Endothelial cell of umbilical vein (primary cell): ENCODE measurements around the gene MYO1B.

Experiments
- CTCF ChIP-seq, 2 donors: IDR thresholded peaks; 1 replicate in 1 of 2; 2 replicates in 1 of 2; pipeline ENCODE4 v1.5.1; 2011; ENCODE audit warnings: low read length in 2 of 2, mild to moderate bottlenecking in 2 of 2, moderate library complexity in 2 of 2, control low read depth in 1 of 2, inconsistent platforms in 1 of 2, low read depth in 1 of 2; ENCODE audit not compliant: insufficient read depth in 1 of 2; ENCODE audit errors: extremely low read depth in 1 of 2
- EZH2 ChIP-seq: IDR thresholded peaks from 2 replicates; pipeline ENCODE4 v1.6.1; 2012; ENCODE audit warnings: borderline replicate concordance, low read depth, mild to moderate bottlenecking, moderate library complexity, low read length, inconsistent platforms; ENCODE audit not compliant: severe bottlenecking
- GATA2 ChIP-seq: IDR thresholded peaks from 2 replicates; pipeline ENCODE4 v1.7.0; 2011; ENCODE audit warnings: low read depth, mild to moderate bottlenecking, moderate library complexity, mixed read lengths, low read length; ENCODE audit not compliant: insufficient read length, insufficient read depth
- JUN ChIP-seq: IDR thresholded peaks from 2 replicates; pipeline ENCODE4 v1.6.1; 2011; ENCODE audit warnings: borderline replicate concordance, low read depth; ENCODE audit not compliant: insufficient read length, insufficient read depth
- MAX ChIP-seq: IDR thresholded peaks from 2 replicates; pipeline ENCODE4 v1.6.1; 2011; ENCODE audit not compliant: insufficient read depth, insufficient read length
- MYC ChIP-seq: IDR thresholded peaks from one replicate; pipeline ENCODE4 v1.6.1; 2011; ENCODE audit warnings: mild to moderate bottlenecking, low read depth, low read length
- POLR2A ChIP-seq: IDR thresholded peaks from 2 replicates; pipeline ENCODE4 v1.6.1; 2012; ENCODE audit warnings: low read depth, mild to moderate bottlenecking, control low read depth, low read length
- POLR2AphosphoS5 ChIP-seq: IDR thresholded peaks from 2 replicates; pipeline ENCODE4 v1.6.1; 2012; ENCODE audit warnings: low read depth, mild to moderate bottlenecking, control low read depth, low read length, moderate library complexity; ENCODE audit not compliant: insufficient read depth

- no peak for TF ChIP-seq CTCF (IDR thresholded peaks at IDR 0.05; ENCODE audit: extremely low read depth in 1 of 2, insufficient read depth in 1 of 2, low read depth in 1 of 2, low read length in 2 of 2)
- TF ChIP-seq EZH2 = no peak
- no peak for TF ChIP-seq MAX
- TF ChIP-seq POLR2AphosphoS5 = no peak
- no peak for TF ChIP-seq MYC
- TF ChIP-seq POLR2A = no peak
- no peak for TF ChIP-seq GATA2
- no peak for TF ChIP-seq JUN
Observed at GRCh38 chr2:191374366-191374765, 129.2 kb downstream of the MYO1B start.
